HepG2 (cell line): ENCODE results near the gene ZNF512B. TPM values are rescaled to one million over a fixed set of nuclear protein-coding genes. Genes with fewer than 3 reads are reported as not detected.

Experiments
- BRCA1 ChIP-seq: sonication (generic); formaldehyde crosslinking; IDR thresholded peaks from 2 replicates; pipeline ENCODE4 v1.4.0; 2020; ENCODE audit warnings: missing genetic modification reagents
- CEBPB ChIP-seq: IDR thresholded peaks from 2 replicates; pipeline ENCODE4 v1.6.1; 2011; ENCODE audit warnings: low read depth, low read length, improper control_type of control experiment, borderline replicate concordance
- CENPT ChIP-seq: sonication (generic); formaldehyde crosslinking; IDR thresholded peaks from 2 replicates; pipeline ENCODE4 v1.8.0; 2022; ENCODE audit warnings: low read depth, mild to moderate bottlenecking, moderate library complexity, missing genetic modification reagents
- RBFOX2 ChIP-seq: fragments of 200-400 bp; formaldehyde crosslinking; IDR thresholded peaks from 2 replicates; pipeline ENCODE4 v1.6.1; 2017; ENCODE audit warnings: low read depth, mild to moderate bottlenecking, low read length
- SAFB2 ChIP-seq: sonication (generic); formaldehyde crosslinking; IDR thresholded peaks from 2 replicates; pipeline ENCODE4 v1.5.1; 2020; ENCODE audit warnings: missing genetic modification reagents, low read depth, mild to moderate bottlenecking, borderline replicate concordance
- SMAD3 ChIP-seq: sonication (generic); formaldehyde crosslinking; IDR thresholded peaks from 2 replicates; pipeline ENCODE4 v1.4.0; 2020; ENCODE audit warnings: missing genetic modification reagents
- SMARCC2 ChIP-seq: fragments of 450-650 bp; IDR thresholded peaks from 2 replicates; pipeline ENCODE4 v1.6.1; 2017; ENCODE audit warnings: antibody characterized with exemption, mild to moderate bottlenecking
- SP140L ChIP-seq: sonication (generic); formaldehyde crosslinking; IDR thresholded peaks from 2 replicates; pipeline ENCODE4 v1.4.0; 2020; ENCODE audit warnings: missing genetic modification reagents, borderline replicate concordance
- TBX2 ChIP-seq: sonication (generic); formaldehyde crosslinking; IDR thresholded peaks from 2 replicates; pipeline ENCODE4 v1.5.0; 2020; ENCODE audit warnings: missing genetic modification reagents, mild to moderate bottlenecking, borderline replicate concordance
- ZNF24 ChIP-seq: fragments of 450-650 bp; IDR thresholded peaks from 2 replicates; pipeline ENCODE4 v1.6.1; 2017; ENCODE audit warnings: antibody characterized with exemption, mild to moderate bottlenecking
- ZNF468 ChIP-seq: sonication (generic); formaldehyde crosslinking; IDR thresholded peaks from 2 replicates; pipeline ENCODE4 v1.8.0; 2022; ENCODE audit warnings: mild to moderate bottlenecking, moderate library complexity, missing genetic modification reagents
- ZNF563 ChIP-seq: sonication (generic); formaldehyde crosslinking; IDR thresholded peaks from 2 replicates; pipeline ENCODE4 v1.8.0; 2022; ENCODE audit warnings: mild to moderate bottlenecking, moderate library complexity, missing genetic modification reagents
- ZNF564 ChIP-seq: sonication (generic); formaldehyde crosslinking; IDR thresholded peaks from 2 replicates; pipeline ENCODE4 v1.8.1; 2023; ENCODE audit warnings: mild to moderate bottlenecking, missing genetic modification reagents
- ZNF746 ChIP-seq: sonication (generic); formaldehyde crosslinking; IDR thresholded peaks from 2 replicates; pipeline ENCODE4 v1.8.0; 2022; ENCODE audit warnings: mild to moderate bottlenecking, missing genetic modification reagents
- polyA plus RNA-seq, 8 experiments: library from polyadenylated mRNA; depleted of rRNA in 3 of 8; stranded (reverse) in 7 of 8; unstranded in 1 of 8; fragments of >200 nt; fragmentation: Illumina TruSeq in 4 of 8; extraction: Trizol in 4 of 8; gene quantifications; 2 replicates each; pipeline versions ENCODE4 v1.2.1 to v1.2.3, GENCODE V29; 2011 to 2016; ENCODE audit warnings: low read depth in 4 of 8, missing spikeins in 1 of 8, mixed read lengths in 1 of 8; ENCODE audit not compliant: insufficient read depth in 1 of 8
- total RNA-seq, 5 experiments: library from RNA; depleted of rRNA; stranded (reverse); fragments of >200 nt; fragmentation: Illumina TruSeq; extraction: Trizol; gene quantifications; 2 replicates each; pipeline ENCODE4 v1.2.3, GENCODE V29; 2016; ENCODE audit warnings: low read depth in 1 of 5
- TF ChIP-seq, protein P1 (sequence below): sonication (generic); formaldehyde crosslinking; IDR thresholded peaks from 2 replicates; pipeline ENCODE4 v1.4.0; 2020; ENCODE audit warnings: missing genetic modification reagents, borderline replicate concordance
- TF ChIP-seq, protein P2 (sequence below): sonication (generic); formaldehyde crosslinking; IDR thresholded peaks from 2 replicates; pipeline ENCODE4 v1.4.0; 2020; ENCODE audit warnings: mild to moderate bottlenecking, missing genetic modification reagents

Gene ZNF512B
- total and polyA plus RNA-seq, 2 of the 13 experiments (the other 11 are each of a cell fraction or from before 2014, with no cell fraction given) = 11.5 to 30.6 TPM

DNA sequence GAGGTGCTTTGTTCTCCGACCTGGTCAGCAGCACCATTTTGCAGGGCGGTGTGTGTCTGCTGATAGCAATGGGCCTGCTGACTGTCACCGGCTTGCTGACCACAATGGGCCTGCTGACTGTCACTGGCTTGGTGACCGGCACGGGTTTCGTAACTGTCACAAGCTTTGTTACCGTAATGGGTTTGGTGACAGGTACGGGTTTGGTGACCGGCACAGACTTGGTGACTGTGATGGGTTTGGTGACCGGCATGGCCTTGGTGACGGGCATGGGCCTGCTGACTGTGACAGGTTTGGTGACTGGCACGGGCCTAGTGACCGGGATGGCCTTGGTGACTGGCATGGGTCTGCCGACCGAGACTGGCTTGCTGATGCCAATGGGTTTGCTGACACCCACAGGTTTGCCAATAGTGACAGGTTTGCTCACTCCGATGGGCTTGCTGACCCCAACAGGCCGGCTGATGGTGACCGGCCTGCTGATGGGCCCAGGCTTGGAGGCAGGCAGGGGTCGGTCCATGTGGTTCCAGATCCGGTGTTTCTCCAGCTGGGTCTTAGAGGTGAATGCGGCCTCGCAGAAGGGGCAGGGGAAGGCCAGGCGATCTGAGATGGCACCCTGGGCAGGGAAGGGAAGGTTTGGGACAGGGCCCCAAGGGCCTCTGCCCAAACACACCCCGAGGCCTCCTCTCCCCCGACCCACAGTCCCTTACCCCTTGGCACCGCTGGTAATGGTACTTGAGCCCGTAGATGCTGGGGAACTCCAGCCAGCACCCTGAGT, 3.4 kb downstream of the ZNF512B start (continued):
- TF ChIP-seq, protein P1, sequence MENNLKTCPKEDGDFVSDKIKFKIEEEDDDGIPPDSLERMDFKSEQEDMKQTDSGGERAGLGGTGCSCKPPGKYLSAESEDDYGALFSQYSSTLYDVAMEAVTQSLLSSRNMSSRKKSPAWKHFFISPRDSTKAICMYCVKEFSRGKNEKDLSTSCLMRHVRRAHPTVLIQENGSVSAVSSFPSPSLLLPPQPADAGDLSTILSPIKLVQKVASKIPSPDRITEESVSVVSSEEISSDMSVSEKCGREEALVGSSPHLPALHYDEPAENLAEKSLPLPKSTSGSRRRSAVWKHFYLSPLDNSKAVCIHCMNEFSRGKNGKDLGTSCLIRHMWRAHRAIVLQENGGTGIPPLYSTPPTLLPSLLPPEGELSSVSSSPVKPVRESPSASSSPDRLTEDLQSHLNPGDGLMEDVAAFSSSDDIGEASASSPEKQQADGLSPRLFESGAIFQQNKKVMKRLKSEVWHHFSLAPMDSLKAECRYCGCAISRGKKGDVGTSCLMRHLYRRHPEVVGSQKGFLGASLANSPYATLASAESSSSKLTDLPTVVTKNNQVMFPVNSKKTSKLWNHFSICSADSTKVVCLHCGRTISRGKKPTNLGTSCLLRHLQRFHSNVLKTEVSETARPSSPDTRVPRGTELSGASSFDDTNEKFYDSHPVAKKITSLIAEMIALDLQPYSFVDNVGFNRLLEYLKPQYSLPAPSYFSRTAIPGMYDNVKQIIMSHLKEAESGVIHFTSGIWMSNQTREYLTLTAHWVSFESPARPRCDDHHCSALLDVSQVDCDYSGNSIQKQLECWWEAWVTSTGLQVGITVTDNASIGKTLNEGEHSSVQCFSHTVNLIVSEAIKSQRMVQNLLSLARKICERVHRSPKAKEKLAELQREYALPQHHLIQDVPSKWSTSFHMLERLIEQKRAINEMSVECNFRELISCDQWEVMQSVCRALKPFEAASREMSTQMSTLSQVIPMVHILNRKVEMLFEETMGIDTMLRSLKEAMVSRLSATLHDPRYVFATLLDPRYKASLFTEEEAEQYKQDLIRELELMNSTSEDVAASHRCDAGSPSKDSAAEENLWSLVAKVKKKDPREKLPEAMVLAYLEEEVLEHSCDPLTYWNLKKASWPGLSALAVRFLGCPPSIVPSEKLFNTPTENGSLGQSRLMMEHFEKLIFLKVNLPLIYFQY (CRISPR knock-in tag) = no peak
- TF ChIP-seq SMARCC2 (no peak), ZNF468 (CRISPR knock-in tag) (no peak), SMAD3 (CRISPR knock-in tag) (no peak), SP140L (CRISPR knock-in tag) (no peak), SAFB2 (CRISPR knock-in tag) (0 out of 2 replicates have a peak, but pooled peaks have one; percentile 11), ZNF746 (CRISPR knock-in tag) (no peak), RBFOX2 (peak; percentile 62; the same call in 1 of the 2 replicates), TBX2 (CRISPR knock-in tag) (no peak), BRCA1 (CRISPR knock-in tag) (no peak), ZNF564 (no peak), ZNF563 (CRISPR knock-in tag) (0 out of 2 replicates have a peak, but pooled peaks have one; percentile 20), CENPT (CRISPR knock-in tag) (no peak), CEBPB (no peak), ZNF24 (no peak)
- TF ChIP-seq, protein P2, sequence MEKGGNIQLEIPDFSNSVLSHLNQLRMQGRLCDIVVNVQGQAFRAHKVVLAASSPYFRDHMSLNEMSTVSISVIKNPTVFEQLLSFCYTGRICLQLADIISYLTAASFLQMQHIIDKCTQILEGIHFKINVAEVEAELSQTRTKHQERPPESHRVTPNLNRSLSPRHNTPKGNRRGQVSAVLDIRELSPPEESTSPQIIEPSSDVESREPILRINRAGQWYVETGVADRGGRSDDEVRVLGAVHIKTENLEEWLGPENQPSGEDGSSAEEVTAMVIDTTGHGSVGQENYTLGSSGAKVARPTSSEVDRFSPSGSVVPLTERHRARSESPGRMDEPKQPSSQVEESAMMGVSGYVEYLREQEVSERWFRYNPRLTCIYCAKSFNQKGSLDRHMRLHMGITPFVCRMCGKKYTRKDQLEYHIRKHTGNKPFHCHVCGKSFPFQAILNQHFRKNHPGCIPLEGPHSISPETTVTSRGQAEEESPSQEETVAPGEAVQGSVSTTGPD = no peak
